A549 (cell line): ENCODE results near the gene NXPH2. TPM values are rescaled to one million over a fixed set of nuclear protein-coding genes. Genes with fewer than 3 reads are reported as not detected.

Experiments used
- ATAC-seq, 2 experiments: fragments of 200-7000 bp in 1 of 2; fragments of >200 bp in 1 of 2; cut with Nextera tagmentation in 1 of 2; cut with Tn5 transposase in 1 of 2; 3 replicates each; pipeline versions ENCODE4 v1.8.0 to v1.9.1; 2018 to 2020; ENCODE audit warnings: mild to moderate bottlenecking in 1 of 2, moderate library complexity in 1 of 2
- CTCF ChIA-PET: fragments of 300-600 bp; sonication (Branson Sonifier 250); formaldehyde crosslinking; extraction: SDS; loops from one replicate; lab custom pipeline; 2021; ENCODE audit warnings: antibody characterized with exemption, inconsistent platforms; lab: Yijun Ruan, JAX
- POLR2A ChIA-PET: fragments of 350-600 bp; formaldehyde crosslinking; extraction: SDS; loops from one replicate; lab custom pipeline; 2021; ENCODE audit warnings: antibody characterized with exemption, inconsistent platforms; lab: Yijun Ruan, JAX
- DNase-seq, 2 experiments: peaks; one replicate each; pipeline versions ENCODE4 v3.0.0 to v3.0.0-alpha.2; 2011 to 2016; ENCODE audit warnings: low read depth in 1 of 2, low spot score in 1 of 2
- FAIRE-seq: peaks from 2 replicates; lab custom pipeline; 2011; peaks lifted over from hg19 to GRCh38; lab: Jason Lieb, UNC
- H3K27ac ChIP-seq, 2 experiments: fragments of >200 bp; sonication (Bioruptor Twin); formaldehyde crosslinking; 3 replicates each; pipeline ENCODE4 v1.5.1; 2016 to 2017
- H3K4me1 ChIP-seq: fragments of >200 bp; sonication (Bioruptor Twin); formaldehyde crosslinking; 3 replicates; pipeline ENCODE4 v1.6.1; 2016
- H3K4me2 ChIP-seq: fragments of >200 bp; sonication (Bioruptor Twin); formaldehyde crosslinking; 3 replicates; pipeline ENCODE4 v1.6.1; 2016
- H3K4me3 ChIP-seq: fragments of >200 bp; sonication (Bioruptor Twin); formaldehyde crosslinking; 3 replicates; pipeline ENCODE4 v1.5.1; 2016
- H3K9me3 ChIP-seq: fragments of >200 bp; sonication (Bioruptor Twin); formaldehyde crosslinking; 3 replicates; pipeline ENCODE4 v1.6.1; 2016
- BHLHE40 ChIP-seq: IDR thresholded peaks from 2 replicates; pipeline ENCODE4 v1.6.1; 2012; ENCODE audit warnings: low read depth, low read length, inconsistent platforms
- CBX2 ChIP-seq: fragments of 200-600 bp; sonication (generic); IDR thresholded peaks from 2 replicates; pipeline ENCODE4 v1.6.1; 2016; ENCODE audit warnings: low read depth, mild to moderate bottlenecking, borderline replicate concordance
- CBX8 ChIP-seq: fragments of 200-600 bp; sonication (generic); IDR thresholded peaks from 2 replicates; pipeline ENCODE4 v1.6.1; 2016
- CEBPB ChIP-seq, 2 experiments: fragments of >200 bp in 1 of 2; sonication (Bioruptor Twin) in 1 of 2; formaldehyde crosslinking in 1 of 2; IDR thresholded peaks; 2 replicates each; pipeline ENCODE4 v1.6.1; 2012 to 2016
- CHD2 ChIP-seq: fragments of 150-350 bp; IDR thresholded peaks from 2 replicates; pipeline ENCODE4 v1.6.1; 2014; ENCODE audit warnings: low read length; ENCODE audit not compliant: partially characterized antibody
- EHMT2 ChIP-seq: fragments of 200-600 bp; sonication (generic); IDR thresholded peaks from 2 replicates; pipeline ENCODE4 v1.6.1; 2016; ENCODE audit warnings: antibody characterized with exemption, low read depth, mild to moderate bottlenecking, moderate library complexity
- FOSB ChIP-seq: fragments of 250-450 bp; sonication (Bioruptor Pico); IDR thresholded peaks from 2 replicates; pipeline ENCODE4 v1.5.0; 2020; ENCODE audit warnings: mild to moderate bottlenecking, moderate library complexity
- FOSL2 ChIP-seq, 2 experiments: fragments of 450-650 bp in 1 of 2; fragments of >200 bp in 1 of 2; sonication (Bioruptor Twin) in 1 of 2; formaldehyde crosslinking; IDR thresholded peaks; 2 replicates each; pipeline versions ENCODE4 v1.5.0 to v1.6.1; 2016 to 2020; ENCODE audit warnings: mild to moderate bottlenecking in 1 of 2, moderate library complexity in 1 of 2
- FOXS1 ChIP-seq: fragments of 250-450 bp; sonication (Bioruptor Pico); IDR thresholded peaks from 2 replicates; pipeline ENCODE4 v1.5.0; 2020; ENCODE audit warnings: mild to moderate bottlenecking, moderate library complexity
- GATA3 ChIP-seq: IDR thresholded peaks from 2 replicates; pipeline ENCODE4 v1.6.1; 2012; ENCODE audit warnings: borderline replicate concordance
- HDAC2 ChIP-seq: fragments of 200-600 bp; sonication (generic); IDR thresholded peaks from 2 replicates; pipeline ENCODE4 v1.6.1; 2016
- HEYL ChIP-seq: fragments of 250-450 bp; sonication (Bioruptor Pico); IDR thresholded peaks from 2 replicates; pipeline ENCODE4 v1.8.0; 2021; ENCODE audit warnings: mild to moderate bottlenecking, moderate library complexity
- HOXA7 ChIP-seq: fragments of 250-450 bp; sonication (Bioruptor Pico); IDR thresholded peaks from 2 replicates; pipeline ENCODE4 v1.5.0; 2020; ENCODE audit warnings: mild to moderate bottlenecking, moderate library complexity
- JUN ChIP-seq, 2 experiments: fragments of >200 bp; sonication (Bioruptor Twin); formaldehyde crosslinking; IDR thresholded peaks; 2 replicates in 1 of 2; 3 replicates in 1 of 2; pipeline ENCODE4 v1.6.1; 2016 to 2017
- KDM1A ChIP-seq: fragments of 200-600 bp; sonication (generic); IDR thresholded peaks from 2 replicates; pipeline ENCODE4 v1.6.1; 2016; ENCODE audit warnings: low read depth, mild to moderate bottlenecking
- KDM5A ChIP-seq: fragments of 200-600 bp; sonication (generic); IDR thresholded peaks from 2 replicates; pipeline ENCODE4 v1.6.1; 2016; ENCODE audit warnings: antibody characterized with exemption, mild to moderate bottlenecking
- MYC ChIP-seq: IDR thresholded peaks from 2 replicates; pipeline ENCODE4 v1.6.1; 2012; ENCODE audit warnings: mild to moderate bottlenecking, inconsistent platforms, low read length, improper control_type of control experiment, borderline replicate concordance
- NFE2L2 ChIP-seq: fragments of 150-350 bp; conservative IDR thresholded peaks from 2 replicates; pipeline ENCODE4 v1.6.1; 2014; ENCODE audit warnings: low read length
- NPAS2 ChIP-seq: fragments of 250-450 bp; sonication (Bioruptor Pico); IDR thresholded peaks from 2 replicates; pipeline ENCODE4 v1.8.0; 2022; ENCODE audit warnings: mild to moderate bottlenecking, moderate library complexity, borderline replicate concordance
- PHF8 ChIP-seq: fragments of 200-600 bp; sonication (generic); IDR thresholded peaks from 2 replicates; pipeline ENCODE4 v1.6.1; 2016; ENCODE audit warnings: low read depth, mild to moderate bottlenecking, antibody characterized with exemption, moderate library complexity, borderline replicate concordance
- POLR2A ChIP-seq: IDR thresholded peaks from 2 replicates; pipeline ENCODE4 v1.6.1; 2012; ENCODE audit warnings: mild to moderate bottlenecking, low read length
- POLR2AphosphoS2 ChIP-seq: conservative IDR thresholded peaks from 2 replicates; pipeline ENCODE4 v1.6.1; 2012; ENCODE audit warnings: low read length, improper control_type of control experiment, inconsistent platforms
- RARB ChIP-seq: fragments of 250-450 bp; sonication (Bioruptor Pico); IDR thresholded peaks from 2 replicates; pipeline ENCODE4 v1.8.0; 2021; ENCODE audit warnings: mild to moderate bottlenecking, moderate library complexity
- RCOR1 ChIP-seq: fragments of 150-350 bp; IDR thresholded peaks from 2 replicates; pipeline ENCODE4 v1.6.1; 2014; ENCODE audit warnings: antibody characterized with exemption, low read length, low read depth
- RFX5 ChIP-seq: fragments of 450-650 bp; IDR thresholded peaks from 2 replicates; pipeline ENCODE4 v1.7.1; 2014; ENCODE audit warnings: antibody characterized with exemption, mild to moderate bottlenecking, moderate library complexity
- SMC3 ChIP-seq: fragments of >200 bp; sonication (Bioruptor Twin); formaldehyde crosslinking; IDR thresholded peaks from 3 replicates; pipeline ENCODE4 v1.6.1; 2018; ENCODE audit warnings: inconsistent platforms
- SREBF2 ChIP-seq: fragments of 450-650 bp; IDR thresholded peaks from 2 replicates; pipeline ENCODE4 v1.6.1; 2014; ENCODE audit warnings: mild to moderate bottlenecking, moderate library complexity
- ZFP36 ChIP-seq: fragments of 450-650 bp; IDR thresholded peaks from 2 replicates; pipeline ENCODE4 v1.6.1; 2014; ENCODE audit warnings: borderline replicate concordance; ENCODE audit not compliant: partially characterized antibody
- ZNF302 ChIP-seq: fragments of 250-450 bp; sonication (Bioruptor Pico); IDR thresholded peaks from 2 replicates; pipeline ENCODE4 v1.9.0; 2021; ENCODE audit warnings: inconsistent platforms, mild to moderate bottlenecking, moderate library complexity
- ZSCAN20 ChIP-seq: fragments of 250-450 bp; sonication (Bioruptor Pico); IDR thresholded peaks from 2 replicates; pipeline ENCODE4 v1.8.0; 2022; ENCODE audit warnings: mild to moderate bottlenecking, moderate library complexity
- WGBS: methylation state at CpG from one replicate; pipeline ENCODE4 v1.1.6; 2017; ENCODE audit errors: missing lambda C conversion rate; 5-methylcytosine and 5-hydroxymethylcytosine counted together
- polyA plus RNA-seq, 4 experiments: library from polyadenylated mRNA; depleted of rRNA in 3 of 4; stranded (reverse); fragments of >200 nt; fragmentation: RNase III in 1 of 4; extraction: RNeasy Plus Mini Kit Qiagen cat#74134 plus additional on column Dnase treatment in 1 of 4; gene quantifications; 2 replicates in 3 of 4; 3 replicates in 1 of 4; pipeline ENCODE4 v1.2.3, GENCODE V29; 2011 to 2017
- TF ChIP-seq, protein P1 (sequence below): IDR thresholded peaks from 2 replicates; pipeline ENCODE4 v1.6.1; 2012; ENCODE audit warnings: low read depth, borderline replicate concordance
- TF ChIP-seq, protein P2 (sequence below): fragments of >200 bp; sonication (Bioruptor Twin); formaldehyde crosslinking; IDR thresholded peaks from 3 replicates; pipeline ENCODE4 v1.5.1; 2016
- TF ChIP-seq, protein P3 (sequence below): fragments of >200 bp; sonication (Bioruptor Twin); formaldehyde crosslinking; IDR thresholded peaks from 3 replicates; pipeline ENCODE4 v1.6.1; 2016
- TF ChIP-seq, protein P4 (sequence below): fragments of 250-450 bp; sonication (Bioruptor Pico); IDR thresholded peaks from 2 replicates; pipeline ENCODE4 v1.5.0; 2021; ENCODE audit warnings: mild to moderate bottlenecking, moderate library complexity, borderline replicate concordance

NXPH2 gene
- polyA plus RNA-seq, 2 of the 4 experiments (the other 2 are of a cell fraction), result not detected

DNA sequence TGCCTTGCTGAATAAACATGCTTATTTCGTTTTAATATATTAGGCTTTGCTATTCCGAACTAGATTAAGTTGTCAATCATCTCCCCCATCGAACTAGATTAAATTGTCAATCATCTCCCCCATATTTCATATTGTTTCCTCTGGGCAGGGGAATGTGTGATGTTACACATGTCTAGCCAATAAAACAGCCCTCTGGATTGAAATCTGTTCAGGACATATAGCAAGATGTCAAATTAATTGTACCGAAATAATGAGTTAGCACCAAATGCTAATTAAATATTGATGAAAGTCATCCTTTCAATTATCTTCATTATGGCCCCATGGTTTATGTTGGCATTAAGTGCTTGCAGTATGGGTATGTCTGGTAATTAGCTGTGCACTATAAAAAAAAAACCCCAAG is 143.1 kb downstream of the NXPH2 start:
- POLR2A ChIA-PET, result no interaction called here
- Histone ChIP-seq H3K9me3 (peaks cover 8% of the 10 kb centered on the region; the same call in 2 of the 3 replicates), H3K27ac (no peak overlapping the region), H3K4me3 (no peak overlapping the region), H3K4me1 (no peaks in the 10 kb centered on the region), H3K4me2 (no peak overlapping the region)
- ATAC-seq, result no peak
- DNase-seq, result no peak
- 60% methylated on average over 4 of the region's 4 CpGs for WGBS
- TF ChIP-seq PHF8 (no peak), CBX2 (no peak), MYC (no peak), EHMT2 (no peak), HOXA7 (no peak), ZFP36 (no peak), CEBPB (IDR thresholded peaks at IDR 0.05) (no peak), RFX5 (no peak), NPAS2 (CRISPR knock-in tag) (no peak), RARB (CRISPR knock-in tag) (no peak), KDM5A (no peak), HDAC2 (no peak), JUN (IDR thresholded peaks at IDR 0.05) (no peak), BHLHE40 (no peak), KDM1A (no peak), FOXS1 (no peak), POLR2AphosphoS2 (no peak)
- TF ChIP-seq, protein P1, sequence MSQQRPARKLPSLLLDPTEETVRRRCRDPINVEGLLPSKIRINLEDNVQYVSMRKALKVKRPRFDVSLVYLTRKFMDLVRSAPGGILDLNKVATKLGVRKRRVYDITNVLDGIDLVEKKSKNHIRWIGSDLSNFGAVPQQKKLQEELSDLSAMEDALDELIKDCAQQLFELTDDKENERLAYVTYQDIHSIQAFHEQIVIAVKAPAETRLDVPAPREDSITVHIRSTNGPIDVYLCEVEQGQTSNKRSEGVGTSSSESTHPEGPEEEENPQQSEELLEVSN, result no peak
- TF ChIP-seq, protein P2, sequence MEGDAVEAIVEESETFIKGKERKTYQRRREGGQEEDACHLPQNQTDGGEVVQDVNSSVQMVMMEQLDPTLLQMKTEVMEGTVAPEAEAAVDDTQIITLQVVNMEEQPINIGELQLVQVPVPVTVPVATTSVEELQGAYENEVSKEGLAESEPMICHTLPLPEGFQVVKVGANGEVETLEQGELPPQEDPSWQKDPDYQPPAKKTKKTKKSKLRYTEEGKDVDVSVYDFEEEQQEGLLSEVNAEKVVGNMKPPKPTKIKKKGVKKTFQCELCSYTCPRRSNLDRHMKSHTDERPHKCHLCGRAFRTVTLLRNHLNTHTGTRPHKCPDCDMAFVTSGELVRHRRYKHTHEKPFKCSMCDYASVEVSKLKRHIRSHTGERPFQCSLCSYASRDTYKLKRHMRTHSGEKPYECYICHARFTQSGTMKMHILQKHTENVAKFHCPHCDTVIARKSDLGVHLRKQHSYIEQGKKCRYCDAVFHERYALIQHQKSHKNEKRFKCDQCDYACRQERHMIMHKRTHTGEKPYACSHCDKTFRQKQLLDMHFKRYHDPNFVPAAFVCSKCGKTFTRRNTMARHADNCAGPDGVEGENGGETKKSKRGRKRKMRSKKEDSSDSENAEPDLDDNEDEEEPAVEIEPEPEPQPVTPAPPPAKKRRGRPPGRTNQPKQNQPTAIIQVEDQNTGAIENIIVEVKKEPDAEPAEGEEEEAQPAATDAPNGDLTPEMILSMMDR, result no peak
- TF ChIP-seq, protein P3, sequence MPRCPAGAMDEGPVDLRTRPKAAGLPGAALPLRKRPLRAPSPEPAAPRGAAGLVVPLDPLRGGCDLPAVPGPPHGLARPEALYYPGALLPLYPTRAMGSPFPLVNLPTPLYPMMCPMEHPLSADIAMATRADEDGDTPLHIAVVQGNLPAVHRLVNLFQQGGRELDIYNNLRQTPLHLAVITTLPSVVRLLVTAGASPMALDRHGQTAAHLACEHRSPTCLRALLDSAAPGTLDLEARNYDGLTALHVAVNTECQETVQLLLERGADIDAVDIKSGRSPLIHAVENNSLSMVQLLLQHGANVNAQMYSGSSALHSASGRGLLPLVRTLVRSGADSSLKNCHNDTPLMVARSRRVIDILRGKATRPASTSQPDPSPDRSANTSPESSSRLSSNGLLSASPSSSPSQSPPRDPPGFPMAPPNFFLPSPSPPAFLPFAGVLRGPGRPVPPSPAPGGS, result no peak
- CTCF ChIA-PET, result no interaction called here
- no peak for FAIRE-seq

DNA sequence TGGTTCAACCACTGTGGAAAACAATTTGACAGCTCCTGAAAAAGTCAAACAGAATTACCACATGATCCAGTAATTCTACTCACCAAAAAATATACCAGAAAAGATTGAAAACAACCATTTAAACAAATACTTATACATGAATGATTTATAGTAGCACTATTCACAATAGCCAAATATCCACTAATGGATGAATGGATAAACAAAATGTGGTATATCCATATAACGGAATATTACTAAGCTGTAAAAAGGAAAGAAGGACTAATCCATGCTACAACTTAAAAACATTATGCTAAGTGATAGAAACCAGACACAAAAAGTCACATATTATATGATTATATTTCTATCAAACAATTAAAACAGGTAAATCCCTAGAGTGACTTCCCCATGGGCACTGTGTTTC is 147.1 kb downstream of the NXPH2 start:
- 62% methylated on average over 1 of the region's 1 CpG for WGBS
- DNase-seq (no peak), ATAC-seq (no peak), FAIRE-seq (no peak)
- Histone ChIP-seq H3K9me3 (peaks cover 8% of the 10 kb centered on the region; the same call in 2 of the 3 replicates), H3K4me1 (no peaks in the 10 kb centered on the region), H3K4me3 (no peak overlapping the region), H3K27ac (no peak overlapping the region), H3K4me2 (no peak overlapping the region)
- ChIA-PET CTCF (no interaction called here), POLR2A (no interaction called here)
- no peak for TF ChIP-seq SREBF2
- TF ChIP-seq CHD2, result no peak
- TF ChIP-seq POLR2A, result no peak
- TF ChIP-seq RCOR1, result no peak
- TF ChIP-seq ZSCAN20, result no peak
- no peak for TF ChIP-seq FOSL2 (IDR thresholded peaks at IDR 0.05)
- TF ChIP-seq FOSL2 (CRISPR knock-in tag; IDR thresholded peaks at IDR 0.05), result no peak
- no peak for TF ChIP-seq CBX8
- no peak for TF ChIP-seq POLR2AphosphoS2
- TF ChIP-seq, protein P4, sequence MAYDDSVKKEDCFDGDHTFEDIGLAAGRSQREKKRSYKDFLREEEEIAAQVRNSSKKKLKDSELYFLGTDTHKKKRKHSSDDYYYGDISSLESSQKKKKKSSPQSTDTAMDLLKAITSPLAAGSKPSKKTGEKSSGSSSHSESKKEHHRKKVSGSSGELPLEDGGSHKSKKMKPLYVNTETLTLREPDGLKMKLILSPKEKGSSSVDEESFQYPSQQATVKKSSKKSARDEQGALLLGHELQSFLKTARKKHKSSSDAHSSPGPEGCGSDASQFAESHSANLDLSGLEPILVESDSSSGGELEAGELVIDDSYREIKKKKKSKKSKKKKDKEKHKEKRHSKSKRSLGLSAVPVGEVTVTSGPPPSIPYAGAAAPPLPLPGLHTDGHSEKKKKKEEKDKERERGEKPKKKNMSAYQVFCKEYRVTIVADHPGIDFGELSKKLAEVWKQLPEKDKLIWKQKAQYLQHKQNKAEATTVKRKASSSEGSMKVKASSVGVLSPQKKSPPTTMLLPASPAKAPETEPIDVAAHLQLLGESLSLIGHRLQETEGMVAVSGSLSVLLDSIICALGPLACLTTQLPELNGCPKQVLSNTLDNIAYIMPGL (CRISPR knock-in tag), result no peak
- TF ChIP-seq MYC, result no peak
- no peak for TF ChIP-seq SMC3
- TF ChIP-seq HEYL (CRISPR knock-in tag), result no peak
- TF ChIP-seq ZNF302 (CRISPR knock-in tag), result no peak
- no peak for TF ChIP-seq EHMT2
- TF ChIP-seq BHLHE40, result no peak
- no peak for TF ChIP-seq GATA3
- no peak for TF ChIP-seq PHF8
- no peak for TF ChIP-seq NFE2L2
- no peak for TF ChIP-seq FOSB (CRISPR knock-in tag)
